Measurements from ENCODE around the gene DENND4A. TPM values are rescaled to one million over a fixed set of nuclear protein-coding genes. Genes with fewer than 3 reads are reported as not detected.

Gene DENND4A
- 10 to 100 TPM; 14.3 to 25.4 (median 22.5) TPM for polyA plus RNA-seq (ENCODE audit: insufficient read depth in 1 of 5, insufficient read length in 5 of 5, low replicate concordance in 1 of 5)
- long read RNA-seq, donor 1, partial matches to known transcripts: 0 of 1 reads
- long read RNA-seq, donor 1, other reads (novel, unspliced or antisense): 0 of 1 reads
- long read RNA-seq, donor 2: 0 reads
- long read RNA-seq, donor 3: 0 reads
- long read RNA-seq, donor 4, partial matches to known transcripts: 0 of 1 reads
- long read RNA-seq, donor 4, other reads (novel, unspliced or antisense): 0 of 1 reads
- long read RNA-seq, donor 5, partial matches to known transcripts: 0 of 1 reads
- long read RNA-seq, donor 5, other reads (novel, unspliced or antisense): 0 of 1 reads
- long read RNA-seq, donor 6: 0 reads
- long read RNA-seq, donor 7: 0 reads
- long read RNA-seq, donor 8: 0 reads

DNA sequence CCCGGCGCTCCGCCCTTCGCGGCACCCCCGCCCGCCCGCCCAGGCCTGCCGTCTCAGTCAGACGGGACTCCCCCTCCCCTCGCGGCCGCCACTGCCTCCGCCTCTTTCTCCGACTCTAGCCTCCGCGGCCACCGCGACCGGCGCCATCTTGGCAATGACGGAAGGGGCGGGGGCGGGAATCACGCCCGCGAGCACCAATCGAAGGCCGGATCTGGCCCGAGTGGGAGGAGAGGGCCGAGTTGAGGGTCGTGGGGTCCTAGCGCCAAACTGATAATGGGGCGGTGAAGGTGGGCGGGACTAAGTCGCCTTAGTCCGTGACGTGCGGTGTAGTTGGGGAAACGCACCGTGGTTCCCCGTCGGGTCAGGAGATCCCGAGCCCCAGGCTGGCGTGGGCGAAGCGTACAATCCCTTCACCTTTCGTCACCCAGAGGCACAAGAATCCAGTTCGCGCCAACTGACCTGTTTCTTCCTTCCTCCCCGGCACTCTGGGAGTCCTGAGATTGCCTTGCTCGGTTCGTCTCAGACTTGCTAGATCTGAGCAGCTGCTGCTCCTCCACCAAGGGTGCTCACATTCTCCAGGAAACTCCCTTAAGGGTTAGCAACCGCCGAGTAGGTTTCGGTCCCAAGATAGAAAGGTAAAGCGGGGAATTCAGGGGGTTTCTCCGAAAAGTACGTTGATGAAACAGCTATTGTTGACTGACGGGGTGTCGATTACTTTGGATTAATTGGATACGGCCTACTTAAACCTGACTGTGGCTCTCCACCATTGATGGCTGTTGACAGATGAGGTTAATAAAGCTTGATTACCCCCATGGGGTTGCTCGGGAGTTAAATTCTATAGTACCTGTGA, at the start of gene DENND4A:
TSS of gene DENND4A (minus strand) at position 156 of the 850 bp plus-strand sequence. CDS start 35,843 bp downstream, outside the sequence.
- peak; percentile 98 for DNase-seq

DNA sequence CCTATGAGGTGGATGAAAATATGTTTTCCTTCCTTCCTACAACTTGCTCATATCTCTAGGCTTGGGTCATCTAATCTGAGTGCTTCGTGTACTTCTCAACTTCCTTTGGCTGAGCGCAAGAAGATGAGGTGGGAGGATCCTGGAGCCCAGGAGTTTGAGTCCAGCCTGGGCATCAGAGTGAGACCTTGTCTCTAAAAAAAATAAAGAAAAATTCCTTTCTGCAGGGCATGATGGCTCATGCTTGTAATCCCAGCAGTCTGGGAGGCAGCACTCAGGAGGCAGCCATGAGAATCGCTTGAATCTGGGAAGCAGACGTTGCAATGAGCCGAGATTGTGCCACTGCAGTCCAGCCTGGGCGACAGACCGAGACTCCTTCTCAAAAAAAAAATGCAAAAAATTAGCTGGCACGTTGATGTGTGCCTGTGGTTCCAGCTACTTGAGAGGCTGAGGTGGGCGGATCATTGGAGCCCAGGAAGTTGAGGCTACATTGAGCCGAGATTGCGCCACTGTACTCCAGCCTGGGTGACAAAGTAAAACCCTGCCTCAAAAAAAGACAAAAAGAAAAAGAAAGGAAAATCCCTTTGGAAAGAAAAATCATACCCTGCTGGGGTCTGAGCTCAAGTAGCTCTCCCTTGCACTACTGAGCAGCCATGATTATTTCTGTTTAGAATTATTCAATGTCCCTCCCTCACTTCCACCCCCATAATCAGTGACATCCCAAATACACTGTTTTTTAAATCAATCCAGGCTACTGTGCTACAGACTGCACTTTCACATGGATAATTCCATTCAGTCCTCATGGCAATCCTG, 49.2 kb upstream of the DENND4A start:
- no peak for DNase-seq

DNA sequence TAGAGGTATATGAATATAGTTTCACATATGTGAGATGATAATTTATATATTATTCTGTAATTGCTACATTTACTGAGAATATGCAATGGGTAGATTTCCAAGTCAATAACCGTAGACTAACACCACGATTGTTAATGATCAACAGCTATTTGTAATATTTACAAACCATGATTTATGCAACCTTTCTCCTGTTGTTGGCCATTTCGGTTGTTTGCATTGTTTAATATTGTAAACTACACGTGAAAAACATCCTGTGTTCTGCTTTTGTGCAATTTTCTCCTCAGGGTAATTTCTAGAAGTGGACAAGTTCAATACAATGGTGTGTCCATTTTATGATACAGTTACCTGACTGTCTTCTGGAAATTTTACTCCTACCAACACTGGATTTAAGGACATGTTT, 47.9 kb upstream of the DENND4A start:
- DNase-seq: no peak

DNA sequence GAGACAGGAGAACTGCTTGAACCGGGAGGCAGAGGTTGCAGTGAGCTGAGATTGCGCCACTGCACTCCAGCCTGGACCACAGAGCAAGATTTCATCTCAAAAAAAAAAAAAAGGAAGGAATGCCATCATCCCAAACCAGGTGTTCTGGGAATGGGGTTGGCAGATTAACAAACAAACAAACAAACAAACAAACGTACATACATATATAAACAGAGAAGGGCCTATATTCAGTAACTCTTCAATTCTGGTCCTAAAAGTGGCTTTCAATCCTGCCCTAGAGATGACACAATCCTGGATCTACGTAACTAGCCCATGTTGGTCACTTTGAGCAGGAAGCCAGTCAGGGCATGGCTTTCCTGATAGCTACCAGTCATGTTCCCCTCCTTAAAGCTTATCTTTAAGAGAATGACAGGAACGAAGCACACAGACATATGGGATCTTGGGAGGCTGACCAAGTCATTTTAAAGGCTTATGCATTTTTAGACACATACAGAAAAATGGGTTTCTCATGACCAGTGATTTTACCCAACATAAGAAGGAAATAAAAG, 47.3 kb upstream of the DENND4A start:
- no peak for DNase-seq

DNA sequence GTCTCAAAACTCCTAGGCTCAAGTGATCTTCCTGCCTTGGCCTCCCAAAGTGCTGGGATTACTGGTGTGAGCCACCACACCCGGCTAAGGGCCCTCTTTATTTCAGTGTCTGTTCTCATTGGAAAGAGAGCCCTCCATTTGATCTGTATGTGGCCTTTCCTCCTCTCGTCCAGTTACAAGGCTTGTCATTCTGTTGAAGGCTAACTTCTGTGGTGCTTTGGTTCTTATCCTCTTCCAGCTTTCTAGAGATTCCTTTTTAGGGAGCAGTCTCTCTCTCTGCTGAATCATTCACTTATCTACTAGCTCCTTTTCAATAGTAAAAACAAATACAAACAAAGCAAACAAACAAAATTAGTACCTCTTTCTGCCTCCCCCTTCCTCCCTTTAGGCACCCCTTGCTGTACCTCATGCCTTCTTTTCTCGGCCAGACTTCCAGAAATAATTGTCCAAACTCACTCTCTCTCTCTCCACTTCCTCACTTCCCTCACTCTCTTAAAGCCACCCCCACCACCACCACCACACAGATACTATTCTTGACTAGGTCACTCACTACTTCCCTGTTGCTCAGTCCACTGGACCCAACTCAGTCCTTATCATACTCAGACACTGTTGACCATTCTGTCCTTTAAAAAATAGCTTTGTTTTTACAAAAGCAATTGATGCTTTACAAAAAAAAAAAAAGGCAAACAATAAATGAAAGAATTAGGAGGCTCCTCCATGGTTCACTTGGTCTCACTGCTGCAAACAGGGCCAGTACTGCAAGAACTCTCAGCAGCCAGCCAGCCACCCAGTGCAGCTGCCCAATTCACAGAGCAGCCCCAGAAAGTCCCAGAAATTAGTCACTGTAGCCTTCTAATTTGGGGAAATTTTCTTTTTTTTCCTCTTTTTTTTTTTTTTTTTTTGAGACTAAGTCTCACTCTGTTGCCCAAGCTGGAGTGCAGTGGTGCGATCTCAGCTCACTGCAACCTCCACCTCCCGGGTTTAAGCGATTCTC, 45.5 kb upstream of the DENND4A start:
- no peak for DNase-seq

DNA sequence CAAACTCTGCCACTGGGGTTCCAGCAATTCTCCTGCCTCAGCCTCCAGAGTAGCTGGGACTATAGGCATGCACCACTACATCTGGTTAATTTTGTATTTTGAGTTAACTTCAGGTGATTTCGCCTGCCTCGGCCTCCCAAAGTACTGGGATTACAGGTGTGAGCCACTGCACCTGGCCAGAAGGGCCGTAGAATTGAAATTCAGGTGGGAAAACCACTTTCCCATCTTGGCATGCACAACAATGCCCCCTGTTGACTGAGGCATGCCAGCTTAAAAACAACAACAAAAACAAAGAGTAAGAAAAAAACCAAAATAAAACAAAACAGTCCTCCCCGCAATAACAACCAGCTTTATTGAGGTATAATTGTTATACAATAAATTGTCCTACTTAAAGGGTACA, 44.6 kb upstream of the DENND4A start:
- DNase-seq: no peak

DNA sequence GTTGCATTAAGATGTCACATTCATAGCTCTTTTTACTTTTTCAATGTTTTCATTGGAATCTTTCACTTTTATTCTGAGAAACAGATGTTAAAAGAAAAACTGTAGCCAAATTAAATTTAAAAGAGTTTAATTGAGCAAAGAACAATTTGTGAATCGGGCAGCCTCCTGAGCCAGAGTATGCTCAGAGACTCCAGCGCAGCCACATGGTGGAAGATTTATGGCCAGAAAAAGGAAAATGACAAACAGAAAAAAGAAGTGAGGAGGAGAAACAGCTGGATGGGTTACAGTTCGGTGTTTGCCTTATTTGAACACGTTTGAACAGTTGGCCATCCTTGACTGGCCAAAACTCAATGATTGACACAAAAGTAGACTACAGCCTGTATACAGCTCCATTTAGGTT, 43.4 kb upstream of the DENND4A start:
- no peak for DNase-seq

DNA sequence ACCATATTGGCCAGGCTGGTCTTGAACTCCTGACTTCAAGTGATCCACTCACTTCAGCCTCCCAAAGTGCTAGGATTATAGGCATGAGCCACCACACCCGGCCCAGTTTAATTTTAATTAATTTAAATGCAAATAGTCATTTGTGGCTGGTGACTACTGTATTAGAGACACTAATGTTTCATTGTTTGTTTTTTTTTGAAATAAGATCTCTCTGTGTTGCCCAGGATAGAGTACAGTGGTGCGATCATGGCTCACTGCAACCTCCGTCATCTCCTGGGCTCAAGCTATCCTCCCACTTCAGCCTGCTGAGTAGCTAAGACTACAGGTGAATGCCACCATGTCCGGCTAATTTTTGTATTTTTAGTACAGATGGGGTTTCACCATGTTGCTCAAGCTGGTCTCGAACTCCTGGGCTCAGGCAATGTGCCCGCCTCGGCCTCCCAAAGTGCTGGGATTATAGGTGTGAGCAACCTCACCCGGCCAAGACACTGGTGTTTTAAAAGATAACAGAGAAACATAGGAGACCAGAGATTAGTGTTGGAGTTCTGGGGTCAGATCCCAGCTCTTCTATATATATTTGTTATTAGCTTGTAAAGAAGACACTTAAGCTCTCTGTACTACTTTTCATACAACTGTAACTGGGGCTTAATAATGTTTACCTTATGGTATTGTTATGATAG, 42.6 kb upstream of the DENND4A start:
- no peak for DNase-seq

DNA sequence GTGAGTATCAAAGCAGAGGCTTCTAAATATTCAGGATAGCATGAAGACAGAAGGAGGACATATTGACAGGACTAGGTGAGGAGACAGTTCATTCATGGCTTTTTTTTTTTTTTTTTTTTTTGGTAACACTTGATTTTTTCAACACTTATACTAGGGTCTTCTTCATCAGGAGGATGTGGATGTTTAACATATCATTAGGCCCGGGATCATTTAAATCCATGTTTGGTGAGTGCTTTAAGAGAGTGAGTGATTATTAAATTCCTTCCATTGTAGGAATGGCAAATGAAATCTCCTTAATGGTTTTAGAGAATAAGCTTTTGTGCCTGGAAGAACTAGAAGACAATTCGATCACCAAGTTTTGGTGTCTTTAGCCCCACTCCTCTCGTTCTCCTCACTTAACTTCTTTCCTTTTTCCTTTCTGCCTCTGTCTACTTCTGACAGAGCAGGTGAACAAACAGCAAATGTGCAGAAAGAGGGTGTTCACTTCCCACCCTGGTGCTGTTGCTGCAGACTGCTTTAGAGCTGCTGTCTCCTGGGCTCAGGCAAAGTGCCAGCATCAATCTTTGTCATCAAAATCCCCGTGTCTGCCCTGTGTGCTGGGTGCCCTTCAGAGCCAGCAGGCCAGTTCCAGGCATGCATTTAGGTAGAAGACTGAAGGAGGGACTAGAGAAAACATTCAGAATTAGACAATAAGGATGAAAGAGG, 41.6 kb upstream of the DENND4A start:
- no peak for DNase-seq

DNA sequence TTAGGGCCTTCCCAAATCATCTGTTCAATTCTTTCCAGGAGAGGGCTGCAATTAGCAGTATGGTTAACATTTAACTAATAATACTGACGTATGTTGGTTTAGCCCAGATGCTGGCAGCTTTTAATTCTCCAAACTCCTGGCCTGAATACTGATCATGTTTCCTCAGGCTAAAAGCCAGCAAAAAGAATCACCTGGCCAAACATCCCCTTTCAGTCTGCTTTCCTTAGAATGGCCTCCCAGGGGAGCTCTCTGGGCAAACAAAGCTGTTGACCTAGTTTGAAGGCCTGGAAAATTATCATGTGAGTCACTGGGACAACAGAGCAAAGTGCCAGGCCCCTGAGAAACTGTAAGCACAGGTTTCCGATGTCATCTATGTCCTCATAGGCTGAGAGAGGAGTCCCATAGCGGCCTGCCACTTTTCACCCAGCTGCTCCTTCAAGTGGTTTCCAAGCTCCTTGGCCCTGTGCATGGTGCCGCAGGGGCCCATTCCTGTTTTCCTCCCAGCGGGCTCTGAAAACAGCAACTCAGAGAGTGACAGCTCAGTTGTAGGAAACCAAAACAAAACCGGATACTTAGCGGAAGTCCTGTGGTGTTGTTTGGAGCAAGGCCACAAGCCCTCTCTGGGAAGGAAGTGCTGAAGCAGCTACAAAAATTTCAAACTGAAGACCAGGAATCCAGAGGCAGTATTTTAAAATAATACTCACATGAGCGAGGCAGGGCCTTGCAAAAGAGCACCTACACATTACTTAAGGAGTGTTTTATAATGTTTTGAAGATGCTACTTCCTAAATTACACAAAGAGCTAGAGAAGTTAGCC, 40.7 kb upstream of the DENND4A start:
- peak; percentile 81 to 86 for DNase-seq

DNA sequence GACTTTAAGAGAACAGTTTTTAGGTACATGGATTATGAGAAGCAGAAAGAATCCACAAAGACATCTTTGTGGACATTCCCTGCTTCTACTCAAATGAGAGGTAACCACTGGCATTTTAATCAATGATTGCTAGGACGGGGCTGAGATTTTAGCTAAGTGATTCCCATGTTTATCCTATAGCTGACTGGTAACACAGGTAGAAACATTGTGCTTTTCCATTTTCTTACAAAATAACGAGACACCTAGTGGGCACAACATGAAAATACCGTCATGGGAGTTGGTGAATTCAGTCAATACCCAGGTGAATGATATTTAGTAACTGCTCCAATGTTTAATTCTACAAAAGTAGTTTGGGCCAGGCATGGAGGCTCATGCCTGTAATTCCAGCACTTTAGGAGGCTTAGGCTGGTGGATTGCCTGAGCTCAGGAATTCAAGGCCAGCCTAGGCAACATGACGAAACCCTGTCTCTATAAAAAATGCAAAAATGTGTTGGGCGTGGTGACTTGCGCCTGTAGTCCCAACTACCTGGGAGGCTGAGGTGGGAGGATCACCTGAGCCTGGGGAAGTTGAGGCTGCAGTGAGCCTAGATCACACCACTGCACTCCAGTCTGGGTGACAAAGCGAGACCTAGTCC, 37.2 kb upstream of the DENND4A start:
- no peak for DNase-seq

DNA sequence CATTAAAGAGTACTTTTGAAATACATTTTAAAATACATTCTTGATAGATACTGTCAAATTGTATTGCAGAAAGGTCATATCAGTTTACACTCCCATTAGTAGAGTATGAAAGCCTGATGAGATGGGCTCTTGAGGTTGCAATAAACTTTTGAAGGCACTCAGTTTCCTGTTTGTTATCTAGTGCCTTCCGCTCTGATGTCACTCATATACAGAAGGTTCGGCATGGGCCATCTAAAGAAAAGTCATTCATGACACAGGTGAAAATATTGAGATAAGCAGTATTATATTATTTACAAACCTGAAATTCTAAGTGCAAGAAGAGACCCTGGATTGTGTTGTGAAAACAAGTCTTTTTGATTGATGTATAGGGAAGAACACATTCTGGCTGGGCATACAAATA, 36.5 kb upstream of the DENND4A start:
- no peak for DNase-seq

DNA sequence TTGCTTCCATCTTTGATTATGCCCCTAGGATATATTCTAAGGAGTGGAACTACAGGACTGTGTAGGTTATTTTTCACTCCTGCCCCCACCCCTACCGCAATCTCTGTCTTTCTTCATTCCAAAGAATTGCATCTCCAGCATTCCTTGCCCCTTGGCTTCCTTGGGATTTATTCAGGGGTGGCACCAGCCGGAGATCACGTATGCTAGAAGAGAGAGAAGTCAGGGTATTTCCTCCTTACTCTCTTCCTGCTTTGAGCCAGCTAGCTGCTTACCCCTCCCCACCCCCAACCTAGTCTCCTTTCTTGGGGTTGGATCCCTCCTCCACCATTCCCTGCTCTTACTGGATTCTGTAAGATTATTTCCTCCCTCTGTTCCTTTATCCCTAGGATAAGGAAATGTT, 35.0 kb upstream of the DENND4A start:
- no peak for DNase-seq

DNA sequence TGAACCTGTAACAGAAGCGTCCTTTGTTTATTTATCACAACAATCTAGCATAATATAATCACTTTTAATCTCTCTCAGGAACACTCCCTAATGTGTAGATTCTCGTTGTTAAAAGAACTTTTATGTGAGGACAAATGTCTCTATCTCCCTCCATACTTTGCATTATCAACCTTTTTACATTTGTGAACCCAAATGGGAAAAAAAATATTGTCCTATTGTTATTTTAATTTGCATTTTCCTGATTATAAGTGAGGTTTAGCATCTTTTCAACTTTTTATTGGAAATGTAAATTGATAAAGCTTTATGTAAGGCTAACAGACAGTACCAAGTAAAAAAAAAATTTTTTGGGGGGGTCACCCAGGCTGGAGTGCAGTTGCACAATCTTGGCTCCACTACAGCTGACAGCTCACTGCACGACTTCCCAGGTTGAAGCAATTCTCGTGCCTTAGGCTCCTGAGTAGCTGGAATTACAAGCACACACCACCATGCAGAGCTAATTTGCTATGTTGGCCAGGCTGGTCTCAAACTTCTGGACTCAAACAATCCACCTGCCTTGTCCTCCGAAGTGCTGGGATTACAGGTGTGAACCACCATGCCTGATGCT, 33.0 kb upstream of the DENND4A start:
- DNase-seq: no peak

DNA sequence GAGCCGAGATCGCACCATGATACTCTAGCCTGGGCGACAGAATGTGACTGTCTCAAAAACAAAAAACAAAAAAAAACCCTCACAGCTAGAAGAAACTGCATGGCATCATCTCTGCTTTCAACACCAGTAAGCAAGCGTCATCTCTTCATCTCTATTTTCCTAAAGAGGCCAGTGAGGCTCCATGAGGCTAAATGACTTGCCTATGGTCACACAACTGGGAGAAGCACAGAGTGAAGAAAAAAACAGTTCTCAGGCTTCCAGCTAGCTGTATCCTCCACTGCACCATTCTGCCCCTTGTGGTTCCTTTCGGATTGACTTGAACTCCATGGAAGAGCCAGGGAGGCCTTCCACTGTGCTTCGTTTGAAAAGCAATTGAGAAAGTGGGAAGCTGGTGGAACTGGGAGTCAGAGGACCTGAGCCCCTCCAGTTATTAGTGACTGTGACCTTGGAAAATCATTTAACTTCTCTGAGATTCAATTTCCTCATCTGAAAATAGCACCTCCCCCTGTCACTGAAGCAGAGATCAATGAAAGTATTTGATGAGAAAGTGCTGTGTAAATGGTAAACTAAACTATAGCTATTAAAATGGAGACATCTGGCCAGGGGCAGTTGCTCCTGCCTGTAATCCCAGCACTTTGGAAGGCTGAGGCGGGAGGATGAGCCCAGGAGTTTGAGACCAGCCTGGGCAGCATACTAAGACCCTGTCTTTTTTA, 32.1 kb upstream of the DENND4A start:
- no peak for DNase-seq

DNA sequence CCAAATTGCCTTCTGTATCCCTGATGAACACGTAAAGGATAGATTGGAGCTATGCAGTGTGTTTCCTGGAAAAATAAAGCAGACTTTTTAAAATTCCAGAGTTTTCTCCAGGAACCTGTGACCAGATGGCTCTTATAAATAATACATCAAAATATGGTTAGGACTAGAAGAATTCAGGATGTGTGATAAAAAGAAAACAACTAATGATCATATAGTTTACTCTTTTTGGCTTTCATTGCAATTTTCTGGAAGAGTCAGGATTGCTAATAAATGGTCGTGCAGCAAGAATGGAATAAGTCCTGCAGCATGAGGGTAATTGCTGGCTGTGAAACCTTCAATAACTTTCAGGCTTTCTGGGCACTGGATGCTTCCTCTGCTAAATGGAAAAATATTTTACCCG, 30.2 kb upstream of the DENND4A start:
- no peak for DNase-seq

DNA sequence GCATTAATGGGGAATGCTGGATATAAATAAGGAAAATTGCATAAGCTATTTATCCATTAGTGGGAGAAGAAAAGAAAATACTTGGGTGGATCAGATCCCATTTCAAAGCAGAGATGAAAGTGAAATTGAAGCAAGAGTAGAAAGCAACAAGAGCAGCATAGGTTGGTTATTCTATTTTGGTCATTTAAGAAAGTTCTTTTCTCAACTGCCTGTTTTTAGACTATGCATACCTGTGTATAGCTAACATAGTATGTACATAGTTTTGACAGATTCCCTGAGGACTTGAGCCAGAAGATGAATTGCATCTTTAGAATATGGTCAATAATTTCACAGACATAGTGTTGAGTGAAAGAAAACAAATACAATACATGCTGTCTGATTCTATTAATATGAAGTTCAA, 29.0 kb upstream of the DENND4A start:
- no peak for DNase-seq
